ENCODE results near the gene NFS1.
"Not testable (repeated sequence)": the region's sequence is repeated elsewhere in the genome, so short reads cannot be mapped to it uniquely, and the experiment has no call there.

NFS1 gene

DNA sequence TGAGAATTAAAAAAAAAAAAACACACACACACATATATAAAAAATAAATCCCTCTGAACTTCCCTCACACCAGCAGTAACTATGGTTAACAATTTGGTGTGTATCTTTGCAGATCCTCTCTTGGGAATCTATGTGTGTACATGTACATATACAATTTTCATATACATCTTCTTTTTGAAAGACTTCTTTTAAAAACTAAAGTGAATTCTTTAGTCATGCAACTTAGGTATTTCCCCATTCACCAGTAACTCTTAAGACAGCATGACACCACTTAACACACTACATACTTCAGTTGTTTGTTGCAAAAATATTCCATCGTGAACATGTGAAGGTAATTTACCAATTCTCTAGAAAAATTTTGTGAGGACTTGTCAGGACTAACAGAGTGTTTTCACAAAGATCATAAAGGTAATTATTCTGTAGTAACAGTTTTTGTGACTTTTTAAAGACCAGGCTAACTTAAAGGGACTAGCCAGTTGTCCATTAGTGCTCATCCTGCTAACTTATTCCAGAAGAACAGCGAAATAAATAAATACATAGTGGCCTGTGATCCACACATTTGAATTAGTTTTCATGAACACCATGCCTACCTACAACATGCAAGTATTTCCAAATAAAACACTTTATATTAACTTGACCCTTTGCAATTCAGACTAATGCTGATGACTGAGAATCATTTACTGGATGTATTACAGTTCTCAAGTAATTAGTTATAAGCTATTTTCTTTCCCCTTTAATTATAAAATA, 30.9 kb upstream of the NFS1 start:
- TF ChIP-seq, protein P1, sequence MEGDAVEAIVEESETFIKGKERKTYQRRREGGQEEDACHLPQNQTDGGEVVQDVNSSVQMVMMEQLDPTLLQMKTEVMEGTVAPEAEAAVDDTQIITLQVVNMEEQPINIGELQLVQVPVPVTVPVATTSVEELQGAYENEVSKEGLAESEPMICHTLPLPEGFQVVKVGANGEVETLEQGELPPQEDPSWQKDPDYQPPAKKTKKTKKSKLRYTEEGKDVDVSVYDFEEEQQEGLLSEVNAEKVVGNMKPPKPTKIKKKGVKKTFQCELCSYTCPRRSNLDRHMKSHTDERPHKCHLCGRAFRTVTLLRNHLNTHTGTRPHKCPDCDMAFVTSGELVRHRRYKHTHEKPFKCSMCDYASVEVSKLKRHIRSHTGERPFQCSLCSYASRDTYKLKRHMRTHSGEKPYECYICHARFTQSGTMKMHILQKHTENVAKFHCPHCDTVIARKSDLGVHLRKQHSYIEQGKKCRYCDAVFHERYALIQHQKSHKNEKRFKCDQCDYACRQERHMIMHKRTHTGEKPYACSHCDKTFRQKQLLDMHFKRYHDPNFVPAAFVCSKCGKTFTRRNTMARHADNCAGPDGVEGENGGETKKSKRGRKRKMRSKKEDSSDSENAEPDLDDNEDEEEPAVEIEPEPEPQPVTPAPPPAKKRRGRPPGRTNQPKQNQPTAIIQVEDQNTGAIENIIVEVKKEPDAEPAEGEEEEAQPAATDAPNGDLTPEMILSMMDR (IDR thresholded peaks at IDR 0.05; ENCODE audit: low read depth, low read length, missing control alignments) = no peak
- no peak overlapping the region for H3K4me3 ChIP-seq (ENCODE audit: low read depth, low read length)
- H3K27ac ChIP-seq = no peak overlapping the region
- no peaks in the 10 kb centered on the region for H3K27me3 ChIP-seq (replicated peaks)
- no peak for DNase-seq
- in situ Hi-C loops (cut with HindIII; ENCODE audit: low pct_ligation_motif_present, low sequenced_read_pairs) = loop anchor here (25.0 kb wide), 1 partner anchor 157 kb away; no protein-coding TSS in a partner anchor
- peaks cover 93% of the 10 kb centered on the region for H3K36me3 ChIP-seq (replicated peaks)

DNA sequence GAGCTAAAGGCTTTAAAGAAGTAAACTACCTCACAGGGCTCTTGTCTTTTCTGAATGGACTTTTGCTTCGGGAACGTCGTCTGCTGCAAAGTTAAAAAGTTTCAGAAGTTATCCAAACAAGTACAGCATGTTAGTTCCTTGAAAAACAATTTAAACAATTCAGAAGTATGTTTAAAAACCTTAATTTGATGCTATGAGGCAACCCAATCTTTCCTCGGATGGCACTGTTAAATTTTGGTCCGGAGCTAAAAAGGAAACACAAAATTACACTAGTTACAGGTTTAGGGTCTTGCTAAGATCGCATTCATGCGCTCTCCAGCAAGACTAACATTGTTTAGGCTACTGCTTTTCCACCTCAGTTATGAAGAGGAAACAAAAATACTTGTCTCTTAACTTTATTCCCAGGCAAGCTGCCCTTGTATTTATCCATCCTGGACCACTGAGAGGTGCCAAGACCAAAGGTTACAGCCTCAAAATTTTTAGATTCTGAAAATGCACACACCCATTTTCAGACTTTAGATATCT, 30.2 kb upstream of the NFS1 start:
- TF ChIP-seq, protein P1 (IDR thresholded peaks at IDR 0.05; ENCODE audit: low read depth, low read length, missing control alignments) = no peak
- no peak for DNase-seq
- no peak overlapping the region for H3K4me3 ChIP-seq (ENCODE audit: low read depth, low read length)
- in situ Hi-C loops (cut with HindIII; ENCODE audit: low pct_ligation_motif_present, low sequenced_read_pairs) = loop anchor here (25.0 kb wide), 1 partner anchor 158 kb away; no protein-coding TSS in a partner anchor
- H3K27me3 ChIP-seq (replicated peaks) = no peaks in the 10 kb centered on the region
- no peak overlapping the region for H3K27ac ChIP-seq
- H3K36me3 ChIP-seq (replicated peaks) = peaks cover 93% of the 10 kb centered on the region

DNA sequence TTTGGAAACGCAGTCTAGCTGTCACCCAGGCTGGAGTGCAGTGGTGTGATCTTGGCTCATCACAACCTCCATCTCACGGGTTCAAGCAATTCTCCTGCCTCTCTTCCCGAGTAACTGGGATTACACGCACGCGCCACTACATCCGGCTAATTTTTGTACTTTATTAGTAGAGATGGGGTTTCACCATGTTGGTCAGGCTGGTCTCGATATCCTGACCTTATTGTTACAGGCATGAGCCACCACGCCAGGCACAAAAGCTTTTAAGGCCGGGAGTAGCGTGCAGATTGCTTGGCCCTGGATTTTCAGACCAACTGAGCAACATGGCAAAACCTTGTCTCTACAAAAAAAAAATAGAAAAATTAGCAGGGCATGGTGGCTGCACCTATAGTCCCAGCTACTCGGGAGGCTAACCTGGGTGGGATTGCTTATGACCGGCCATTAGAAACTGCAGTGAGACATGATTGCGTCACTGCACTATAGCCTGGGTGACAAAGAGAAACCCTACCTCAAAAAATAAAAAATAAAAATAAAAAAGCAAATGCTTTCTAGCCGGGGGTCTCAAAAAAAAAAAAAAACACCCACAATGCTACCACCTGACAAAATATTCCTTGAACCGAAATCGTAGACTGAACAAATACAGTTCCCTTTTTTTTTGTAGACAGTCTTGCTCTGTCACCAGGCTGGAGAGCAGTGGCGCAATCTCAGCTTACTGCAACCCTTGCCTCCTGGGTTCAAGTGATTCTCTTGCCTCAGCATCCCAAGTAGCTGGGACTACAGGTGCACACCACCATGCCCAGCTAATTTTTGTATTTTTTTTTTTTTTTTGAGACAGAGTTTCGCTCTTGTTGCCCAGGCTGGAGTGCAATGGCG, 27.9 kb upstream of the NFS1 start:
- Histone ChIP-seq H3K4me3 (ENCODE audit: low read depth, low read length) (no peak overlapping the region), H3K36me3 (replicated peaks) (peaks cover 92% of the 10 kb centered on the region), H3K27ac (no peak overlapping the region), H3K27me3 (replicated peaks) (no peaks in the 10 kb centered on the region)
- in situ Hi-C loops (cut with HindIII; ENCODE audit: low pct_ligation_motif_present, low sequenced_read_pairs) = loop anchor here (25.0 kb wide), 1 partner anchor 160 kb away; no protein-coding TSS in a partner anchor
- TF ChIP-seq, protein P1 (IDR thresholded peaks at IDR 0.05; ENCODE audit: low read depth, low read length, missing control alignments) = no peak
- no peak for DNase-seq

DNA sequence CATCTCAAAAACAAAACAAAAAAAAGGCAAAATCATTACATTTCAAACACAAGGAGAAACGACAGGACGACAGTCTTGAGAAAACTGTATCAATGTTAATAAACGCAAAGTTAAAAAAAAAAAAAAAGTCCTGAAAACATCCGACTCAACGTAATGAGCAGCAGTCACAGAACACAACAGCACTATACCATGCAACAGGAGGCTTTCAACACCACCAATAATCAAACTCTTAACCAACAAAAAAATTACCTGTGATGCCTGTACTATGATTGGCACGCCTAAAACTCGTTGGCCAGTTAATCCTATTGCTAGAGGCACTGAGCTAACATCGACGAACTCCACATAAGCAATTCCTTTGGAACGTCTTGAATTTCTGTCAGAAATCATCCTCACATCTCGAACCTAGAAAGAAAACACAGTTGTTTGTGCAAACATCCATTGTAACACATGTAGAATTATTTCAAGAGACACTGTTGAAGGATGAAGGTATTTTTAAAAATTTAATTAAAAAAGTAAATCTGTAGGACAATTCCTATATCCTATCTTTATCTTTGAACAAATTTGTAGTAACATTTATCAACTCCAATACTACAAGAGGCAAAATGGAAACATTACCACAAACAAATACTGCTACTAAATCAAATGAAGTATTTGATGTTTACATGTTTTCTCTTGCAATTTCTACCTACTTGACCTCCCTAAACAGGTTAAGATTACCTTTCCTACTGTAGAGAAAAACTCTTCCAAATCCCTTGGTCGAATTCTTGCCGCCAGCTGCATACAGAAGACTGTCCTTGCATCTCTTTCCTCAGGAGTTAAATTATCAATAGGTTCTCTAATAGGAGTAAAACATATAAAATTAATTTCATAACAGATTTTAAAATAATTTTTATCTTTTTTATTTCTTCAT, 25.4 kb upstream of the NFS1 start:
- no peak overlapping the region for H3K27ac ChIP-seq
- no peaks in the 10 kb centered on the region for H3K27me3 ChIP-seq (replicated peaks)
- H3K36me3 ChIP-seq (replicated peaks) = peaks cover 92% of the 10 kb centered on the region
- TF ChIP-seq, protein P1 (IDR thresholded peaks at IDR 0.05; ENCODE audit: low read depth, low read length, missing control alignments) = no peak
- in situ Hi-C loops (cut with HindIII; ENCODE audit: low pct_ligation_motif_present, low sequenced_read_pairs) = loop anchor here (25.0 kb wide), 1 partner anchor 163 kb away; no protein-coding TSS in a partner anchor
- H3K4me3 ChIP-seq (ENCODE audit: low read depth, low read length) = no peak overlapping the region
- no peak for DNase-seq

DNA sequence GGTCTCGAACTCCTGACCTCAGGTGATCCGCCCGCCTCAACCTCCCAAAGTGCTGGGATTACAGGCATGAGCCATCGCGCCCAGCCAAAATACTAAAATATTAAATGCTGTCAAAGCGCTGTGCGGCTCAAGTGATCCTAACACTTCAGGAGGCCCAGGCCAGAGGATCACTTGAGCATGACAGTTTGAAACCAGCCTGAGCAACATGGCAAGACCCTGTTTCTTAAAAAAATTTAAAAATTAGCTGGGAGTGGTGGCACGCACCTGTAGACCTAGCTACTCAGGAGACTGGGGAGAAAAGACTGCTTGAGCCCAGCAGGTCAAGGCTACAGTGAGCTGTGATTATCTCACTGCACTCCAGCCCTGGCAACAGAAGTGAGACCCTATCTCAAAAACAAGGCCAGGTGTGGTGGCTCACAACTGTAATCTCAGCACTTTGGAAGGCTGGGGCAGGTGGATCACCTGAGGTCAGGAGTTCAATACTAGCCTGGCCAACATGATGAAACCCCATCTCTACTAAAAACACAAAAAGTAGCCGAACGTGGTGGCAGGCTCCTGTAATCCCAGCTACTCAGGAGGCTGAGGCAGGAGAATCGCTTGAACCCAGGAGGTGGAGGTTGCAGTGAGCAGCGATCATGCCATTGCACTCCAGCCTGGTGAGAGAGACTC, 24.6 kb upstream of the NFS1 start:
- peaks cover 93% of the 10 kb centered on the region for H3K36me3 ChIP-seq (replicated peaks)
- H3K27me3 ChIP-seq (replicated peaks); H3K4me3 ChIP-seq (ENCODE audit: low read depth, low read length); in situ Hi-C loops (cut with HindIII; ENCODE audit: low pct_ligation_motif_present, low sequenced_read_pairs); H3K27ac ChIP-seq; DNase-seq: not testable (repeated sequence)

DNA sequence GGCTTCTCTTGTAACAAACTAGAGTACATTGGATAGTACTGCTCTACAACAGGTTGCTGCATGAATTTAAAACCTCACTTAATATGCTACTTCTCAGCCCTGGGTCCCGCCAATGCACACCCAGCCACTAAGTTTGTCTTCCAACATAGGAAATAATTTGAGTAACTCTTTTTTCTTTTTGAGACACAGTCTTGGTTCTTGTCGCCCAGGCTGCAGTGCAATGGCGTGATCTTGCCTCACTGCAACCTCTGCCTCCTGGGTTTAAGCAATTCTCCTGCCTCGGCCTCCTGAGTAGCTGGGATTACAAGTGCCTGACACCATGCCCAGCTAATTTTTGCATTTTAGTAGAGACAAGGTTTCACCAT, 24.1 kb upstream of the NFS1 start:
- H3K27ac ChIP-seq; H3K27me3 ChIP-seq (replicated peaks); in situ Hi-C loops (cut with HindIII; ENCODE audit: low pct_ligation_motif_present, low sequenced_read_pairs); H3K4me3 ChIP-seq (ENCODE audit: low read depth, low read length); DNase-seq: not testable (repeated sequence)
- peaks cover 92% of the 10 kb centered on the region for H3K36me3 ChIP-seq (replicated peaks)

Measured in brain microvascular endothelial cell (primary cell).